Measurements from ENCODE around the gene TRIOBP. TPM values are rescaled to one million over a fixed set of nuclear protein-coding genes. Genes with fewer than 3 reads are reported as not detected.

TRIOBP gene
- total RNA-seq, 2 donors from 2014 or later = 74.7 to 82.2 TPM

GRCh38 chr22:37701141-37701786, 4.4 kb downstream of the TRIOBP start:
- 92 to 99% methylated on average over 8 of the region's 8 CpGs for WGBS, 2 experiments (ENCODE audit: insufficient coverage in 1 of 2, insufficient read length in 1 of 2)
- H3K4me1 Mint-ChIP-seq = peaks cover 3% of the 10 kb centered on the region
- TF ChIP-seq, protein P1, sequence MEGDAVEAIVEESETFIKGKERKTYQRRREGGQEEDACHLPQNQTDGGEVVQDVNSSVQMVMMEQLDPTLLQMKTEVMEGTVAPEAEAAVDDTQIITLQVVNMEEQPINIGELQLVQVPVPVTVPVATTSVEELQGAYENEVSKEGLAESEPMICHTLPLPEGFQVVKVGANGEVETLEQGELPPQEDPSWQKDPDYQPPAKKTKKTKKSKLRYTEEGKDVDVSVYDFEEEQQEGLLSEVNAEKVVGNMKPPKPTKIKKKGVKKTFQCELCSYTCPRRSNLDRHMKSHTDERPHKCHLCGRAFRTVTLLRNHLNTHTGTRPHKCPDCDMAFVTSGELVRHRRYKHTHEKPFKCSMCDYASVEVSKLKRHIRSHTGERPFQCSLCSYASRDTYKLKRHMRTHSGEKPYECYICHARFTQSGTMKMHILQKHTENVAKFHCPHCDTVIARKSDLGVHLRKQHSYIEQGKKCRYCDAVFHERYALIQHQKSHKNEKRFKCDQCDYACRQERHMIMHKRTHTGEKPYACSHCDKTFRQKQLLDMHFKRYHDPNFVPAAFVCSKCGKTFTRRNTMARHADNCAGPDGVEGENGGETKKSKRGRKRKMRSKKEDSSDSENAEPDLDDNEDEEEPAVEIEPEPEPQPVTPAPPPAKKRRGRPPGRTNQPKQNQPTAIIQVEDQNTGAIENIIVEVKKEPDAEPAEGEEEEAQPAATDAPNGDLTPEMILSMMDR (conservative IDR thresholded peaks at IDR 0.05) = no peak
- no peak for DNase-seq
- peaks cover 56% of the 10 kb centered on the region for H3K36me3 ChIP-seq (ENCODE audit: control insufficient read depth, insufficient read depth, low read length)
- H3K9me3 Mint-ChIP-seq = no peaks in the 10 kb centered on the region
- no peaks in the 10 kb centered on the region for H3K27me3 ChIP-seq (ENCODE audit: control insufficient read depth, insufficient read depth, low read length, poor library complexity, severe bottlenecking)
- no peak overlapping the region for H3K27ac Mint-ChIP-seq
- no peaks in the 10 kb centered on the region for H3K27me3 Mint-ChIP-seq (ENCODE audit: insufficient read depth)
- H3K4me3 Mint-ChIP-seq = no peak overlapping the region
- no peaks in the 10 kb centered on the region for H3K9me3 ChIP-seq (ENCODE audit: control insufficient read depth, low read length)
- no peaks in the 10 kb centered on the region for H3K4me1 ChIP-seq (ENCODE audit: control insufficient read depth, insufficient read depth, low read length)
- H3K9ac ChIP-seq (ENCODE audit: extremely low read depth, low read length, poor library complexity, severe bottlenecking) = no peak overlapping the region
- H3K36me3 Mint-ChIP-seq (ENCODE audit: low read depth) = peaks cover 45% of the 10 kb centered on the region
- H3K4me3 ChIP-seq (ENCODE audit: low read length) = no peak overlapping the region
- no peak overlapping the region for H3K27ac ChIP-seq (ENCODE audit: low read depth, low read length)

DNA sequence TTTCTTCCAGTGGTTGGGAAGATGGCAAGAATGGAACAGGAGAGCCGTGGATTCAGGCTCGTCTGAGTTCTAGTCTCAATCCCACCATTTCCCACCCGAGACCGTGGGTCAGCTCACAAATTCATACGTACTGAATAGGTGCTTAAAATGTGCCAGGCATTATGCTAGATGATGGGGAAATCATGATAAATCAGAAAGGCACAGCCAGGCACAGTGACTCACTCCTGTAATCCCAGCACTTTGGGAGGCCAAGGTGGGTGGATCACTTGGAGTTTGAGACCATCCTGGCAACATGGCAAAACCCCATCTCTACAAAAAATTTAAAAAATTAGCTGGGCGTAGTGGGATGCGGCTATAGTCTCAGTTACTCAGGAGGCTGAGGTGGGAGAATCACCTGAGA, 7.1 kb downstream of the TRIOBP start:
- H3K4me1 ChIP-seq (ENCODE audit: control insufficient read depth, insufficient read depth, low read length) = no peaks in the 10 kb centered on the region
- no peak overlapping the region for H3K9ac ChIP-seq (ENCODE audit: extremely low read depth, low read length, poor library complexity, severe bottlenecking)
- no peaks in the 10 kb centered on the region for H3K9me3 ChIP-seq (ENCODE audit: control insufficient read depth, low read length)
- no peak overlapping the region for H3K4me3 Mint-ChIP-seq
- no peak overlapping the region for H3K27ac ChIP-seq (ENCODE audit: low read depth, low read length)
- no peaks in the 10 kb centered on the region for H3K27me3 ChIP-seq (ENCODE audit: control insufficient read depth, insufficient read depth, low read length, poor library complexity, severe bottlenecking)
- H3K27ac Mint-ChIP-seq = no peak overlapping the region
- TF ChIP-seq, protein P1 (conservative IDR thresholded peaks at IDR 0.05) = no peak
- WGBS, 2 experiments (ENCODE audit: insufficient coverage in 1 of 2, insufficient read length in 1 of 2) = 91 to 100% methylated on average over 1 to 7 of the region's 7 CpGs
- H3K36me3 Mint-ChIP-seq (ENCODE audit: low read depth) = peaks cover 56% of the 10 kb centered on the region
- H3K36me3 ChIP-seq (ENCODE audit: control insufficient read depth, insufficient read depth, low read length) = peaks cover 65% of the 10 kb centered on the region
- H3K4me3 ChIP-seq (ENCODE audit: low read length) = no peak overlapping the region
- no peaks in the 10 kb centered on the region for H3K4me1 Mint-ChIP-seq
- no peak for DNase-seq
- H3K27me3 Mint-ChIP-seq (ENCODE audit: insufficient read depth) = no peaks in the 10 kb centered on the region
- H3K9me3 Mint-ChIP-seq = no peaks in the 10 kb centered on the region

DNA sequence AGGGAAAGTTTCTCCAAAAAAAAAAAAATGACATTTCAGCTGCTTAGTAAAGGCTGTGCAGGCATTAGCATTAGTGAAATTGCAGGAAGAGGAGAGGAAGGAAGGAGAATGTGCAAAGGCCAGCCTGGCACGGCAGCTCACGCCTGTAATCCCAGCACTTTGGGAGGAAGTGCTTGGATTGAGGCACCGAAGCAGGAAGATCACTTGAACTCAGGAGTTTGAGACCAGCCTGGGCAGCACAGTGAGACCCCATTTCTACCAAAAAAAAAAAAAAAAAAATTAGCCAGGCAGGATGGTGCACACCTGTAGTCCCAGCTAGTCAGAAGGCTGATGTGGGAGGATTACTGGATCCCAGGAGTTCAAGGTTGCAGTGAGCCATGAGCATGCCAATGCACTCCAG, 7.8 kb downstream of the TRIOBP start:
- no peak overlapping the region for H3K9ac ChIP-seq (ENCODE audit: extremely low read depth, low read length, poor library complexity, severe bottlenecking)
- whole genome bisulfite sequencing, 2 experiments (ENCODE audit: insufficient coverage in 1 of 2, insufficient read length in 1 of 2) = 83 to 100% methylated on average over 2 to 3 of the region's 3 CpGs
- H3K9me3 Mint-ChIP-seq = no peaks in the 10 kb centered on the region
- H3K27me3 ChIP-seq (ENCODE audit: control insufficient read depth, insufficient read depth, low read length, poor library complexity, severe bottlenecking) = no peaks in the 10 kb centered on the region
- no peak overlapping the region for H3K27ac Mint-ChIP-seq
- TF ChIP-seq, protein P1 (conservative IDR thresholded peaks at IDR 0.05) = no peak
- no peak overlapping the region for H3K27ac ChIP-seq (ENCODE audit: low read depth, low read length)
- H3K27me3 Mint-ChIP-seq (ENCODE audit: insufficient read depth) = no peaks in the 10 kb centered on the region
- no peak overlapping the region for H3K4me3 ChIP-seq (ENCODE audit: low read length)
- no peaks in the 10 kb centered on the region for H3K4me1 Mint-ChIP-seq
- H3K36me3 ChIP-seq (ENCODE audit: control insufficient read depth, insufficient read depth, low read length) = peaks cover 60% of the 10 kb centered on the region
- H3K9me3 ChIP-seq (ENCODE audit: control insufficient read depth, low read length) = no peaks in the 10 kb centered on the region
- peaks cover 52% of the 10 kb centered on the region for H3K36me3 Mint-ChIP-seq (ENCODE audit: low read depth)
- no peak overlapping the region for H3K4me3 Mint-ChIP-seq
- no peaks in the 10 kb centered on the region for H3K4me1 ChIP-seq (ENCODE audit: control insufficient read depth, insufficient read depth, low read length)
- no peak for DNase-seq

Measured in endodermal cell (in vitro differentiated cells).